Hippocampal formation (tissue), 2 donors: ENCODE measurements around the gene PFKP.
"Not testable (repeated sequence)": the region's sequence is repeated elsewhere in the genome, so short reads cannot be mapped to it uniquely, and the experiment has no call there.

Experiments used
- DNase-seq, 2 donors: peaks; one replicate each; lab custom pipeline; 2025; lab: John Stamatoyannopoulos, UW

Gene PFKP

GRCh38 chr10:3098689-3099088 is 31.3 kb downstream of the PFKP start:
- no peak for DNase-seq

DNA sequence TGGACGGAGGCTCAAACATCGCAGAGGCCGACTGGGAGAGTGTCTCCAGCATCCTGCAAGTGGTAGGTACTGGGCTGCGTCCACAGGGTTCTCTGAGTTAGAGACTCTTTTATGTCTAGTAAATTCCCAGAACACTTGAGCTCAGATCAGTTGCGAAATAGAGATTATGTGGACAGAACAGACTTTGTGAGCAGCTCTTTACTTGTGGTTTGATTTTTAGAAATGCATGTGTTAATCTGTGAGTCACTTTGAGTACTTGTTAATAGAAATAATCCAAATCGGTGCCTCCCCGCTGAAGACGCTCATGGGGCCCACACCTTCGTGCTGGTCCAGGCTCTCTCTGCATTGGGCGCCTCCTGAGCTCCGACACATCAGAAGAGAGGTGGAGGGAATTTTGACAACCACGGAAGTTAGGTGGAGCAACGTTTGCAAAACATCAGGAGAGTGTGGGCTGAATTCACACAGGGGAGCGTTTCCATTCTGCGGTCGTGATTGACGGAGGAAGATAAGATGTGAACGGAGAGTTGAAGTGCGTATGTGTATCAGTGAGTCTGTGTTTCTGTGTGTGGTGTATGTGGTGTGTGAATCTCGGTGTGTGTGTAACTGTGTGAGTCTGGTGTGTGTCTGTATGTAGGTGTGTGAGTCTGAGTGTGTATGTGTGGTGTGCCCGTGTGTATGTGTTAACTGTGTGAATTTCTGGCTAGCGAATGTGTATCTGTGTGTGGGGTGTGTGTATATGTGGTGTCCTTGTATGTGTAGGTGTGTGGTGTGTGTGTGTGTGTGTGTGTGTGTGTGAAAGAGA is 32.1 kb downstream of the PFKP start:
- DNase-seq, result no peak

DNA sequence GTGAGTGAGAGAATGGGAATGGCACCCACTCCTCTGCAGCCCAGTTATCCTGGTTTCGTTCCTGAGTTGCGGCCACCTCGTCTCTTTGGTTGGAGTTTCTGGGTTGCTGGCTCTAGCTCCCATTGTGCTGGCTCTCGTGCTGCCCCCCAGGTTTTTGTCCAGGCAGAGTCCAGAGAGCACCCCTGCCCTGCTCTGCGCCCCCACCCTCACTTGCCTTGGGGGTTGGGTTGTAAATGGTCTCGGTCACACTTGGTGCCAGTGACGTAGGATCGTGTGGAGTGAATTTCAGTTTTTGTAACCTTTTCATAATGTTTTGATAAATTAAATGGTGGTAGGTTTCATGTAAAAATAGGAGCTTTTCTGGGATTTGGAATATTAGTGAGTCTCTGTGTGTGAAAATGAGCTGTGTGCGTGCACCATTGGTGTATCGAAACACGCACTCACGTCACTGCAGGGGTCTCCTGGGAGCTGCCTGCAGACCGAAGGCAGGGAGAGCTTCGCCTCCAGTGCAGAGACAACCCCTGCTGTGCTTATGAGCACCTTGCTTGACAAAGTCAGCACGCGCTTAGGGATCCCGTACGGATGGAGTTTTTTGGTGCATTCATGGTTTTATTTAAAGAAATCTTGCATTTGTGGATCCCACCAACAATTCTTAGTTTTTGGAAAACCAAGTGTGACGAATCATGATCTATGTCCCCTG is 32.9 kb downstream of the PFKP start:
- no peak for DNase-seq

DNA sequence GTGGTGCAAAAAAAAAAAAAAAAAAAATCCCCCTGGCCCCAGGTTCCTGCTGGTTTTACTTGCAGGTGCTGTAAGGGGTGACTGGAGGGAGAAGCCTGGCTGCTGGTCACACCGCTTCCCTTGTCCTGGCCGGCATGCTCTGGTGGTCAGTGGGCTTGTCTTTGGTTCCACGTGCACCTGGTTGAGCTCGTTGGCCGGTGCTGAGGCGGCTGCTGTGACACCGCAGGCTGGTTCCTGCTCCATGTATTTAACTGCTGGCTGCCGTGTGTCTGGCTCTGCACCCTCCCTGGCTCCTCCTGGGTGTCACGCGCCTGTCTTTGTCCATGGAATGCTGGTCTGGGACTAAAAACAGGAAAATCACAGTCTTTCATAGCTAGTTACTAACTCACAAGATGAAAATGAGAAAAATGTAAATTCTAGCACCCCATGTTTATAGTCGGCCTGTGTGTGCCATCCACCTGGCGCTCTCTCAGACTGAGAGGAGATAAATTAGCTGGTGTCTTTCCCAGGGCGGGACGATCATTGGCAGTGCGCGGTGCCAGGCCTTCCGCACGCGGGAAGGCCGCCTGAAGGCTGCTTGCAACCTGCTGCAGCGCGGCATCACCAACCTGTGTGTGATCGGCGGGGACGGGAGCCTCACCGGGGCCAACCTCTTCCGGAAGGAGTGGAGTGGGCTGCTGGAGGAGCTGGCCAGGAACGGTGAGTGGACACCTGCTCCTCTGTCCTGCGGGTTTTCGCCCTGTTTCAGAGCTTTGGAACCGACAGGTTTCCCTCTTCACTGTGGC is 33.7 kb downstream of the PFKP start:
- no peak for DNase-seq

GRCh38 chr10:3102720-3103427 is 35.5 kb downstream of the PFKP start:
- DNase-seq, result no peak

DNA sequence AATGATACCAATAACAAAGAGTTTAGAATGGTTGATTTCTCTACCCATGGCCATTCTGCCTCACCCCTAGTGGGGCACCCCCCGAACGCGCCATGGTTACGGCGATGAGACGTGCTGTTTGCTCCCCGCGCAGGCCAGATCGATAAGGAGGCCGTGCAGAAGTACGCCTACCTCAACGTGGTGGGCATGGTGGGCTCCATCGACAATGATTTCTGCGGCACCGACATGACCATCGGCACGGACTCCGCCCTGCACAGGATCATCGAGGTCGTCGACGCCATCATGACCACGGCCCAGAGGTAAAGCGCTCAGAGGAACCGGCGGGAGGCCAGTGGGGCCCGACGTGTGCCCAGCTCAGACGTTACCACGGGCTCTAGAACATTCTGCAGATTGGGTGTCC is 36.3 kb downstream of the PFKP start:
- DNase-seq, result no peak

GRCh38 chr10:3104251-3104918 is 37.0 kb downstream of the PFKP start:
- peak; percentile 62 to 70 for DNase-seq

GRCh38 chr10:3105166-3105565 is 37.8 kb downstream of the PFKP start:
- no peak for DNase-seq

- DNase-seq, result no peak
These were observed 38.6 kb downstream of the PFKP start for GRCh38 chr10:3105905-3106304.

- not testable (repeated sequence) for DNase-seq
These were observed 39.0 kb downstream of the PFKP start for GRCh38 chr10:3106328-3106727.

DNA sequence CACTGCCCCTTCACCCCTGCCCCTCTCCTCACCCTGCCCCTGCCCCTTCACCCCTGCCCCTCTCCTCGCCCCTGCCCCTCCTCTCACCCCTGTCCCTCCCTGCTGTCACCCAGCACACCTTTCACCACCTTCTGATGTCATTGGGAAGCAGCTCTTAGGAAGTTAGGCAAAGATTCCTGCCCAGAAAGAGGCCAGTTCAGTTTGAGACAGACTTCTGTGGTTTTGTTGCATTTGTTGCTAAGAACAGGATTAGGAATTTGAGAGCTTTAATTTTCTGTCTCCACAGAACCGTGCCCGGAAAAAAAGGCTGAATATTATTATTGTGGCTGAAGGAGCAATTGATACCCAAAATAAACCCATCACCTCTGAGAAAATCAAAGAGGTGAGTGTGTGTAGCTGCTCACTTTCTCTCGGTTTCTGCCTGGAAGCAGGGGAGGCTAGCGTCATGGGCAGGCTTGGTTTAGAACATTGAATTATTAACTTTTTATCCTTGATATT is 39.6 kb downstream of the PFKP start:
- no peak for DNase-seq

DNA sequence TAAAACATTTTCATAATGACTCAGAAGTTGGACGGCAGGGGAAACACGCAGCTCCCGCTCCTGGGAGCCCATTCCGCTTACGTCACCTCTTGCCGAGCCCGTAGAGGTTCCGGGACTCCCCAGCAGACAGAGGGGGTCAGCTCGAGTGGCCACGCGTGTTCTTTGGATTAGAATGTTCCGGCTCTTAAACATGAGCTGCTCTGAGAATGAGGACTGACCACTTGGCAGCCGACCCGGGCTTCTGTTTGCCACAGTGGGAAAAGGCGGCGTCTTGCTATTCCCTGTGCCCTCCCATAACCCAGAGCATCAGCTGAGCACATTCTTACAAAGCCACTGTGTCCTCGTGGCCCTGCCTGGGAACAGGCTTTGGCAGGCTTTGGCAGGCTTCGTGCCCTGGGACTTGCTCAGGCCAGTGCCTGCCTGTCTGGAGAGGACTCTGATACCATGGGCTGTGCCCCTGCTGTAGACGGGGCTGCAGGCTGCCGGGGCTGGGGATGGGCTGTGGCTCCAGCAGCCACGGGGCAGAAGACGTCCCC is 40.1 kb downstream of the PFKP start:
- DNase-seq, result peak; percentile 77 to 82

GRCh38 chr10:3108033-3108432 is 40.7 kb downstream of the PFKP start:
- DNase-seq, result no peak

DNA sequence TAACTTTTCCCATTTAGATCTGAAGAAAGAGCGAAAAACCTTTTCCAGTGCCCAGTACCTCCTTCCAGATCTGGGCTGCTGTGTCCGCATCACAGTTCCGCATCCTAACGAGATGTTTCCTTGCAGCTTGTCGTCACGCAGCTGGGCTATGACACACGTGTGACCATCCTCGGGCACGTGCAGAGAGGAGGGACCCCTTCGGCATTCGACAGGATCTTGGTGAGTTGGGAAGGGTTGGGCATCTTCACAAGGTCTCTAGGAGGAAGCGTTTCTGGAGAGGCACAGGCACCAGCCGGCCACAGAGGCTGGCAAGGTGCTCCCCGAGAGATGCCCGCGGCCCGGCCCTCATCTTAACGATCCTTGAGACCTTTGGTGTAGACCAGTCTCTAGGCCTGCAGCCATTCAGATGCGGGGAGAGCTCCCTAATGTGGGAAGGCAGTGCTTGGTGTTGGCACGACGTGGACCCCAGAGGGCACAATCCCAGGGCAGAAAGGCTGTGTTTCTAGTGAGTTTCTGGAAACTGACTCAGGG is 41.3 kb downstream of the PFKP start:
- no peak for DNase-seq

GRCh38 chr10:3109196-3109595 is 41.8 kb downstream of the PFKP start:
- DNase-seq, result no peak

DNA sequence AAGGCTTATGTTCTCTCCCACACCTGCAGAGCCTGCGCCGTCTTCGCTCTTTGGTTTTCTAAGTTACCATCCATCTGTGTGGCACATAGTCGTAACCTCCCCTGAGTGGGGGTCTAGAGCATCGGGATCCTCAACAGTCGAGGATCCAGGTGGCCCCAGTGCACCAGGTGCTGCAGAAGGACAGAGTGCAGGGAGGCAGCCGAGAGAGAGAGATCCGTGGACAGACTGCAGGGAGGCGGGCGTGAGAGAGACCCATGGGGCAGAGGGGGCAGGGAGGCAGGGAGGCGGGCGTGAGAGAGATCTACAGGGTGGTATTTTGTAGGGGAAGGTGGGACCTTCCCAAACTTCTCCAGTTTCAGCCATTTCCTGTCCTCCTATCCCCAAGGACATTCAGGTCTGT is 42.3 kb downstream of the PFKP start:
- no peak for DNase-seq

DNA sequence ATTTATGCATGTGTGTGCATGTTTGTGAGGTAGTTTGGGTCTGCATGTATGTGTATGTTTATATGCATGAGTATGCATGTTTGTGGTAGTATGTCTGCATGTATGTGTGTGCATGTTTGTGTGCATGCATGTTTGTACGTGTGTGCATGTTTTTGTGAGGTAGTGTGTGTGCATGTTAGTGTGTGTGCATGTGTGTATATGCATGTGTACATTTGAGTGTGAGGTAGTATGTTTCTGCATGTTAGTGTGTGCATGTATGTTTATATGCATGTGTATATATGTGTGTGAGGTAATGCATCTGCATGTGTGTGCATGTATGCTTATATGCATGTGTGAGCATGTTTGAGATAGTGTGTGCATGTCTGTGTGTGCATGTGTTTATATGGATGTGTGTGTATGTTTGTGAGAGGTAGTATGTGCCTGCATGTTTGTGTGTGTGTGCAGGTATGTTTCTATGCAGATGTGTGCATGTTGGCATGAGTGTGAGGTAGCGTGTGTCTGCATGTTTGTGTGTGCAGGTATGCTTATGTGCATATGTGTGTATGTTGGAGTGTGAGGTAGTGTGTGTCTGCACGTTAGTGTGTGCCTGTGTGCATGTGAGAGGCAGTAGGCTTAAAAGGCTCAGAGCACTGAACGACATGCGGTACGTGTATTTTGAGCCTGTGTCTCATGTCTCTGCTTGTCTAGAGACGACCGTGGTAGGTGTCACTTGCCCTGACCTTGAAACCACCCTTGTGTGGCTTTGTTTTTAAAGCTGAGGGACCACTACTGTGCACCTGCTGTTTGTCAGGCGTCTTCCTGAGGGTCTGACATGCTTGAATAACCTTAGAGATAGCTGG is 43.7 kb downstream of the PFKP start:
- no peak for DNase-seq

DNA sequence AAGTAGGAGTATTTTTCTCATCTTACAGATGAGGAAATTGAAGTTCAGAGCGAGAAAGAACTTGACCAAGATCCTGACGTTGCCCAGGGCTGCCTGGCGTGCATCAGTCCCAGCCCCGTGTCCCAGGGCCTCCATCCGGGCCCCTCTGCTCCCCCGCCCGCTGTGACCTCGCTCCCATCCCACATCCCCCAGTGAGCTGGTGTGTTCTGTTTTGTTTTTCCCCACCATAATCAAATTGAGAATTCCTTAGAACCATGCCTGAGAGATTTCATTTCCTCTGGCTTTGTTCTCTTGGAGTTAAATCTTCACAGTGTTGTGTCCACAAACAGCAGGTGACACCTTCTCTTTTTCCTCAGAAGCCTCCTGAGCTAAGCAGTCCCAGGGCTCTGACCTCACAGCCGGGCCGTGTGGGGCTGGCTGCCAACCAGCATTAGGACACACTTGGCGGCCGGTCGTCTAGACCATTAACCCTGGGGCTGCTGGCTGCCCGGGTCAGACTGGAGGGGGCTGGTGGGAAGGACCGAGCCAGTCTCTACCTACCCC is 44.3 kb downstream of the PFKP start:
- DNase-seq, result no peak

GRCh38 chr10:3113343-3113720 is 46.0 kb downstream of the PFKP start:
- DNase-seq, result no peak

DNA sequence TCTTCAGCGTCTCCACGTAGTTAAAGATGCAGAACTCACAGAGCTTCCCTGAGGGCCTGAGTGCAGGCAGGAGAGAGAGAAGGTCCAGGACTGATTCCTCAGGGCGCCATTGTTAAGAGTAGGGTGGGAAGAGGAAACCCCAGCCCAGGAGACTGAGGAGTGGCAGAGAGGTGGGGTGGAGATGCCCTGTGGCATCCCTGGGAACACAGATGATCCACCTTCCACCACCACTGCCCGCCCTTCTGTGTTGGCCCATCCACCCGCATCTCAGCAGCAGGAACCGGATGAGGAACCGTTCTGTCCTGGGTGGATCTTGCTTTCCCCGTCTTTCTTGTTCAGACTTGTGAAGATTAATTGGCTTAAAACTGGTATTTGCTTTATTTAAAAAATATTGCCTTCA is 48.3 kb downstream of the PFKP start:
- no peak for DNase-seq
